ENCODE measurements around the gene TENM3.

The TENM3 gene

DNA sequence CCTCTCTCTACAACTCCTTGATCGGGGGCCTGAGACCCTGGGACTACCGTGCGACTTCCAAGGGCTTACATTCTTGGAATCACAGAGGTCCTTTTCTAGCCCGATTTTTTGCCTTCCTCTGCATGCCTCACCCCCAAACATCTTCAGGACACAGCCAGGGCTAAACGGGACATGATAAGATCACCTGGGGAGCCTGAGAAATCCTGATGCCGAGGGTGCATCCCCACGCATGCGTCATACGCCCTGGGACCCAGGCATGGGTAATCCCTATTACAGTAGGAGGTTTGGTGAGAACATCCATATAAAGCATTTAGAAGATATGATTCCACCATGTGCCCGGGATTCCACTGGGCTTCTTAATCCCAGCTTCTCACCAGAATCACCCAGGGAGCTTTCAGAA lies 596.9 kb downstream of the TENM3 start:
- Histone ChIP-seq H2BK15ac (replicated peaks; ENCODE audit: low read depth) (no peak overlapping the region), H3K79me2 (ENCODE audit: control insufficient read depth, insufficient read depth, low read length) (no peaks in the 10 kb centered on the region), H2BK120ac (ENCODE audit: low read depth, low read length) (no peak overlapping the region), H3K36me3 (ENCODE audit: control insufficient read depth, insufficient read depth, low read length) (no peaks in the 10 kb centered on the region), H3K18ac (ENCODE audit: low read length) (no peak overlapping the region), H3K79me1 (ENCODE audit: low read length) (no peaks in the 10 kb centered on the region), H2AK5ac (ENCODE audit: low read length) (no peak overlapping the region), H3K27ac (ENCODE audit: low read depth, low read length) (no peak overlapping the region), H4K8ac (ENCODE audit: low read depth, low read length) (no peak overlapping the region), H3K56ac (ENCODE audit: low read length) (no peak overlapping the region), H3K4me3 (ENCODE audit: low read length) (no peak overlapping the region), H4K5ac (ENCODE audit: low read length) (no peak overlapping the region), H3K4ac (ENCODE audit: low read depth, low read length) (no peak overlapping the region), H3K9ac (ENCODE audit: low read length) (no peak overlapping the region), H3K27me3 (ENCODE audit: insufficient read depth, low read length, poor library complexity) (no peaks in the 10 kb centered on the region), H3K23ac (ENCODE audit: low read length) (no peak overlapping the region), H3K4me1 (ENCODE audit: control insufficient read depth, low read depth, low read length) (no peaks in the 10 kb centered on the region), H2BK5ac (ENCODE audit: low read length) (no peak overlapping the region), H3K4me2 (ENCODE audit: low read length) (no peak overlapping the region)
- no peak for DNase-seq
- WGBS (ENCODE audit: extremely low coverage, insufficient coverage, low lambda C conversion rate), result no CpG with 5 or more reads among the region's 10 CpGs

DNA sequence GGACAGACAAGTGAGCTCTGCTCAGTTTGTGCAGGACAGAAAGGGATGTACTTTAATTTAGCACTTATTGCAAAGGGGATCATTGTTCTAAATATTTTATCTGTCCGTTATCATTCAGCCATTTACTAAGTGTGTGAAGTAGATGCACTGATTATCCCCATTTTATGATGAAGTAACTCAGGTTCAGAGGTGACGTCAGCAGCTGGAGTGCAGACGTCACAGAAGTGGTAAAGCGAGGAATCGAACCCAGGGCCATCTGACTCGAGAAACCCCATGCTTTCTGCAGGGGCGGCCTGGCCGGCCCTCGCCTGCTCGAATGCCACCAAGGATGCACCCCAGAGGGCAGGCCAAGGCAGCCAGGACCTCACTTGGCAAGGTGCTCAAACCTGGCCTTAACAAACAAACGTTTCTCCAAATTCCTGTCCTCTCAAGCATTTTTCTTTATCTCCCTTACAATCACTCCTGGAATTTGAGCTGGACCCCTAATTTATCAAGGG lies 599.0 kb downstream of the TENM3 start:
- no peaks in the 10 kb centered on the region for H3K27me3 ChIP-seq (ENCODE audit: insufficient read depth, low read length, poor library complexity)
- H3K4me2 ChIP-seq (ENCODE audit: low read length), result no peak overlapping the region
- no peak overlapping the region for H4K5ac ChIP-seq (ENCODE audit: low read length)
- no peaks in the 10 kb centered on the region for H3K79me1 ChIP-seq (ENCODE audit: low read length)
- no peak overlapping the region for H3K9ac ChIP-seq (ENCODE audit: low read length)
- no peak overlapping the region for H3K23ac ChIP-seq (ENCODE audit: low read length)
- no peak for DNase-seq
- H3K4me3 ChIP-seq (ENCODE audit: low read length), result no peak overlapping the region
- no peak overlapping the region for H2BK120ac ChIP-seq (ENCODE audit: low read depth, low read length)
- H3K18ac ChIP-seq (ENCODE audit: low read length), result no peak overlapping the region
- H2AK5ac ChIP-seq (ENCODE audit: low read length), result no peak overlapping the region
- no peak overlapping the region for H2BK15ac ChIP-seq (replicated peaks; ENCODE audit: low read depth)
- no peak overlapping the region for H4K8ac ChIP-seq (ENCODE audit: low read depth, low read length)
- no peak overlapping the region for H3K27ac ChIP-seq (ENCODE audit: low read depth, low read length)
- no peak overlapping the region for H3K56ac ChIP-seq (ENCODE audit: low read length)
- no peaks in the 10 kb centered on the region for H3K4me1 ChIP-seq (ENCODE audit: control insufficient read depth, low read depth, low read length)
- no CpG with 5 or more reads among the region's 11 CpGs for WGBS (ENCODE audit: extremely low coverage, insufficient coverage, low lambda C conversion rate)
- H3K79me2 ChIP-seq (ENCODE audit: control insufficient read depth, insufficient read depth, low read length), result no peaks in the 10 kb centered on the region
- no peak overlapping the region for H2BK5ac ChIP-seq (ENCODE audit: low read length)
- no peaks in the 10 kb centered on the region for H3K36me3 ChIP-seq (ENCODE audit: control insufficient read depth, insufficient read depth, low read length)
- H3K4ac ChIP-seq (ENCODE audit: low read depth, low read length), result no peak overlapping the region

DNA sequence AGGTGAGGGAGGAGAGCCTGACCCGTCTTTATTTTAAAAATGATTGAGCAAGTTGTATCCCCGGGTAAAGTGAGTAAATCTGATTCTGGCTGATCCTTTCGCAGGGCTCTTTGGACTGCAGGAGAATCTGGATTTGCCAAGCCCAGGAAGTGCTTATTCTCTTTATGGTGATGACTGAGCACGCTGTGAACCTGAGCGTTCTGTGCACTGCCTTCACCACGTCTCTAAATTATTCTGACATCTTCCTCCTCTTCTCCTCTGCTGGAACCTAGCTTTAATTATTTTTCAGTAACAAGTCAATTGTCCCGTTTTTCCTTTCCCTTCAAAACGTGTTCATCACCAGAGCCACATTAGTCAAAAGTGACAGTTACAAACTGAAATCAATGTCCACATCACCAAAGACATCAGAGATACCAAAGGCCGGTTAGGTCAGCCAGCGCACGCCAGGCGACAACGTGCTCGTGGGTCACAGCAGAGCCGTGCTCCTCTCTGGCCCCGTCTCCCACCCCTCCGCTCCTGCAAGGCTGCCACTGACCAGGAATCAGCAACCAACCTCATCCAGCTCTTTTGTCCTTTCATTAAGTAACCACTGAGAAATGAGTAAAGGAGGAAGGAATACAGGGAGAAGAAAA lies 599.7 kb downstream of the TENM3 start:
- no peak overlapping the region for H3K4ac ChIP-seq (ENCODE audit: low read depth, low read length)
- no peak overlapping the region for H3K27ac ChIP-seq (ENCODE audit: low read depth, low read length)
- H4K5ac ChIP-seq (ENCODE audit: low read length), result no peak overlapping the region
- no peaks in the 10 kb centered on the region for H3K4me1 ChIP-seq (ENCODE audit: control insufficient read depth, low read depth, low read length)
- no peak overlapping the region for H2BK15ac ChIP-seq (replicated peaks; ENCODE audit: low read depth)
- no peak overlapping the region for H2BK120ac ChIP-seq (ENCODE audit: low read depth, low read length)
- no peak overlapping the region for H2BK5ac ChIP-seq (ENCODE audit: low read length)
- no peak overlapping the region for H3K56ac ChIP-seq (ENCODE audit: low read length)
- H3K23ac ChIP-seq (ENCODE audit: low read length), result no peak overlapping the region
- H2AK5ac ChIP-seq (ENCODE audit: low read length), result no peak overlapping the region
- no peak overlapping the region for H3K4me2 ChIP-seq (ENCODE audit: low read length)
- no peak overlapping the region for H3K4me3 ChIP-seq (ENCODE audit: low read length)
- no peaks in the 10 kb centered on the region for H3K36me3 ChIP-seq (ENCODE audit: control insufficient read depth, insufficient read depth, low read length)
- H3K27me3 ChIP-seq (ENCODE audit: insufficient read depth, low read length, poor library complexity), result no peaks in the 10 kb centered on the region
- no peak overlapping the region for H4K8ac ChIP-seq (ENCODE audit: low read depth, low read length)
- no peaks in the 10 kb centered on the region for H3K79me1 ChIP-seq (ENCODE audit: low read length)
- no CpG with 5 or more reads among the region's 17 CpGs for WGBS (ENCODE audit: extremely low coverage, insufficient coverage, low lambda C conversion rate)
- H3K79me2 ChIP-seq (ENCODE audit: control insufficient read depth, insufficient read depth, low read length), result no peaks in the 10 kb centered on the region
- no peak for DNase-seq
- no peak overlapping the region for H3K9ac ChIP-seq (ENCODE audit: low read length)
- no peak overlapping the region for H3K18ac ChIP-seq (ENCODE audit: low read length)

DNA sequence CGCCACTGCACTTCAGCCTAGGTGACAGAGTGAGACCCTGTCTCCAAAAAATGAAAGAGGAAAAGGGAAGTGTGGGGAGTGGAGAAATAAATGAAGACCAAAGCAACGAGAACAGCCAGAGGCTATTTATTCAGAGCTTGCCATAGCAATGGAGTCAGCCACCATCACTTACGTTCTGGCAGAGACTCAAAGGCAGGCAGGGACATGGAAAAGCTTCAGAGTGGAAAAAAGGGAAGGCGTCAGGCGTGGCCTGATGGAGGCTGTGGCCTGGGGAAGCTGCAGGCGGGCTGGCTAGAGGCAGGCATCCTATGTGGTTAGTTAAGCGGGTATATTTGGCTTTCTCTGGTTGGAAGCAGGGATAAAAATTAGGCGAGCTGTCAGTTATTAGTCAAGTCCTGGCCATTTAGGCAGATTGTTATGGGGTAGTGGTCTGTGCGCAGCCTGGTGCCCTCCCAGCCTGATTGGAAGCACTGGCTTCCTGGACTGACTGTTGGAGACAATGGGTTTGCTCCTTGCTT lies 600.7 kb downstream of the TENM3 start:
- no peak for DNase-seq
- no peak overlapping the region for H4K8ac ChIP-seq (ENCODE audit: low read depth, low read length)
- H3K4me2 ChIP-seq (ENCODE audit: low read length), result no peak overlapping the region
- no peak overlapping the region for H4K5ac ChIP-seq (ENCODE audit: low read length)
- H3K56ac ChIP-seq (ENCODE audit: low read length), result no peak overlapping the region
- H2BK120ac ChIP-seq (ENCODE audit: low read depth, low read length), result no peak overlapping the region
- no peaks in the 10 kb centered on the region for H3K27me3 ChIP-seq (ENCODE audit: insufficient read depth, low read length, poor library complexity)
- no peak overlapping the region for H3K23ac ChIP-seq (ENCODE audit: low read length)
- H2BK5ac ChIP-seq (ENCODE audit: low read length), result no peak overlapping the region
- no peaks in the 10 kb centered on the region for H3K4me1 ChIP-seq (ENCODE audit: control insufficient read depth, low read depth, low read length)
- no peak overlapping the region for H2BK15ac ChIP-seq (replicated peaks; ENCODE audit: low read depth)
- H3K18ac ChIP-seq (ENCODE audit: low read length), result no peak overlapping the region
- no peak overlapping the region for H3K4ac ChIP-seq (ENCODE audit: low read depth, low read length)
- no peak overlapping the region for H3K4me3 ChIP-seq (ENCODE audit: low read length)
- no peak overlapping the region for H3K9ac ChIP-seq (ENCODE audit: low read length)
- H3K27ac ChIP-seq (ENCODE audit: low read depth, low read length), result no peak overlapping the region
- no CpG with 5 or more reads among the region's 9 CpGs for WGBS (ENCODE audit: extremely low coverage, insufficient coverage, low lambda C conversion rate)
- H3K36me3 ChIP-seq (ENCODE audit: control insufficient read depth, insufficient read depth, low read length), result no peaks in the 10 kb centered on the region
- no peaks in the 10 kb centered on the region for H3K79me1 ChIP-seq (ENCODE audit: low read length)
- no peaks in the 10 kb centered on the region for H3K79me2 ChIP-seq (ENCODE audit: control insufficient read depth, insufficient read depth, low read length)
- H2AK5ac ChIP-seq (ENCODE audit: low read length), result no peak overlapping the region

DNA sequence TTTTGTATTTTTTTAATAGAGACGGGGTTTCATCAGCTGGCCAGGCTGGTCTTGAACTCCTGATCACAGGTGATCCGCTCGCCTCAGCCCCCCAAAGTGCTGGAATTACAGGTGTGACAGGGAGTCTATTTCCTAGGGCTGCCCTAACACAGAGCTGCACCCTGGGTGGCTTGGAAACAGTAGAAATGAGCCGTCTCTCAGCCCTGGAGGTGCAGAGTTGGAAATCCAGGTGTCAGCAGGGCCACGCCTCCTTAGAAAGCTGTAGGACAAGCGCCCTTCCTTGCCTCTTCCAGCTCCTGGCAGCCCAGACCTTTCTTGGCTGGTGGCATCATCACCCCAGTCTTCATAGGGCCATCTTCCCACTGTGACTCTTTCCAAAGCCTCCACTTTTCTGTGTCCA lies 602.4 kb downstream of the TENM3 start:
- Histone ChIP-seq H3K36me3 (ENCODE audit: control insufficient read depth, insufficient read depth, low read length) (no peaks in the 10 kb centered on the region), H3K9ac (ENCODE audit: low read length) (no peak overlapping the region), H2BK5ac (ENCODE audit: low read length) (no peak overlapping the region), H3K4ac (ENCODE audit: low read depth, low read length) (no peak overlapping the region), H4K5ac (ENCODE audit: low read length) (no peak overlapping the region), H2BK120ac (ENCODE audit: low read depth, low read length) (no peak overlapping the region), H3K56ac (ENCODE audit: low read length) (no peak overlapping the region), H2BK15ac (replicated peaks; ENCODE audit: low read depth) (no peak overlapping the region), H4K8ac (ENCODE audit: low read depth, low read length) (no peak overlapping the region), H3K23ac (ENCODE audit: low read length) (no peak overlapping the region), H3K27ac (ENCODE audit: low read depth, low read length) (no peak overlapping the region), H3K18ac (ENCODE audit: low read length) (no peak overlapping the region), H3K79me1 (ENCODE audit: low read length) (no peaks in the 10 kb centered on the region), H2AK5ac (ENCODE audit: low read length) (no peak overlapping the region), H3K27me3 (ENCODE audit: insufficient read depth, low read length, poor library complexity) (no peaks in the 10 kb centered on the region), H3K4me2 (ENCODE audit: low read length) (no peak overlapping the region), H3K79me2 (ENCODE audit: control insufficient read depth, insufficient read depth, low read length) (no peaks in the 10 kb centered on the region), H3K4me1 (ENCODE audit: control insufficient read depth, low read depth, low read length) (no peaks in the 10 kb centered on the region), H3K4me3 (ENCODE audit: low read length) (no peak overlapping the region)
- DNase-seq, result no peak
- WGBS (ENCODE audit: extremely low coverage, insufficient coverage, low lambda C conversion rate), result no CpG with 5 or more reads among the region's 6 CpGs

DNA sequence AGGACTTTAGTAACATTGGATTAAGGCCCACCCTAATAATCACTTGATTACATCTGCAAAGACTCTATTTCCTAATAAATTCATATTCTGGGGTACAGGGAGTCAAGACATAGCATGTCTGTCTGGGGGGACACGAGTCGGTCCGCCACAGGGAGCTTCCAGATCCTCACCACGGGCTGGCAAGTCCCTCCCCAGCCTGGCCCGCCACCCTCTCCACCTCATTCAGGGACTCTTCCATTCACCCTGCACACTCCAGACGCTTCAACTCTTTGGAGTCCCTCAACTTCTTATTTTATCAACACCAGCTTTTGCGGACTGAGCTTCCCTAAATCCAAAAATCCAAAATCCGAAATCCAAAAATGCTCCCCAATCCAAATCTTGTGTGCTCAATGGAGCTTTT lies 602.8 kb downstream of the TENM3 start:
- no peak for DNase-seq
- no peaks in the 10 kb centered on the region for H3K79me2 ChIP-seq (ENCODE audit: control insufficient read depth, insufficient read depth, low read length)
- H3K4me1 ChIP-seq (ENCODE audit: control insufficient read depth, low read depth, low read length), result no peaks in the 10 kb centered on the region
- no peak overlapping the region for H3K27ac ChIP-seq (ENCODE audit: low read depth, low read length)
- no peak overlapping the region for H2AK5ac ChIP-seq (ENCODE audit: low read length)
- no peak overlapping the region for H3K4ac ChIP-seq (ENCODE audit: low read depth, low read length)
- H3K18ac ChIP-seq (ENCODE audit: low read length), result no peak overlapping the region
- no peaks in the 10 kb centered on the region for H3K27me3 ChIP-seq (ENCODE audit: insufficient read depth, low read length, poor library complexity)
- H3K9ac ChIP-seq (ENCODE audit: low read length), result no peak overlapping the region
- no peak overlapping the region for H3K23ac ChIP-seq (ENCODE audit: low read length)
- no peak overlapping the region for H3K4me3 ChIP-seq (ENCODE audit: low read length)
- H3K79me1 ChIP-seq (ENCODE audit: low read length), result no peaks in the 10 kb centered on the region
- WGBS (ENCODE audit: extremely low coverage, insufficient coverage, low lambda C conversion rate), result no CpG with 5 or more reads among the region's 8 CpGs
- no peak overlapping the region for H2BK5ac ChIP-seq (ENCODE audit: low read length)
- no peak overlapping the region for H4K8ac ChIP-seq (ENCODE audit: low read depth, low read length)
- no peak overlapping the region for H2BK120ac ChIP-seq (ENCODE audit: low read depth, low read length)
- no peak overlapping the region for H3K4me2 ChIP-seq (ENCODE audit: low read length)
- no peak overlapping the region for H3K56ac ChIP-seq (ENCODE audit: low read length)
- H2BK15ac ChIP-seq (replicated peaks; ENCODE audit: low read depth), result no peak overlapping the region
- H3K36me3 ChIP-seq (ENCODE audit: control insufficient read depth, insufficient read depth, low read length), result no peaks in the 10 kb centered on the region
- no peak overlapping the region for H4K5ac ChIP-seq (ENCODE audit: low read length)

Data from mesendoderm (in vitro differentiated cells).